HepG2 (cell line): Measurements from ENCODE around the gene UTS2R. TPM values are rescaled to one million over a fixed set of nuclear protein-coding genes. Genes with fewer than 3 reads are reported as not detected.

Experiments used
- BCL6 ChIP-seq: IDR thresholded peaks from 2 replicates; pipeline ENCODE4 v1.6.1; 2016; ENCODE audit warnings: missing genetic modification reagents, missing compliant biosample characterization
- CC2D1A ChIP-seq: sonication (generic); formaldehyde crosslinking; IDR thresholded peaks from 2 replicates; pipeline ENCODE4 v1.8.1; 2023; ENCODE audit warnings: mild to moderate bottlenecking, missing genetic modification reagents
- DPF2 ChIP-seq: sonication (generic); formaldehyde crosslinking; IDR thresholded peaks from 2 replicates; pipeline ENCODE4 v1.4.0; 2020; ENCODE audit warnings: mild to moderate bottlenecking, low read depth, missing genetic modification reagents, borderline replicate concordance
- FOXA3 ChIP-seq: IDR thresholded peaks from 2 replicates; pipeline ENCODE4 v1.6.1; 2016; ENCODE audit warnings: missing genetic modification reagents, missing compliant biosample characterization
- HNRNPUL1 ChIP-seq: fragments of 200-400 bp; formaldehyde crosslinking; IDR thresholded peaks from 2 replicates; pipeline ENCODE4 v1.6.1; 2017; ENCODE audit warnings: low read depth, mild to moderate bottlenecking, low read length, moderate library complexity
- MEIS1 ChIP-seq: sonication (generic); formaldehyde crosslinking; IDR thresholded peaks from 2 replicates; pipeline ENCODE4 v1.9.0; 2021; ENCODE audit warnings: mild to moderate bottlenecking, missing genetic modification reagents, moderate library complexity, borderline replicate concordance
- PAWR ChIP-seq: sonication (generic); formaldehyde crosslinking; IDR thresholded peaks from 2 replicates; pipeline ENCODE4 v1.4.0; 2020; ENCODE audit warnings: missing genetic modification reagents, mild to moderate bottlenecking, borderline replicate concordance
- RBM22 ChIP-seq: fragments of 200-400 bp; formaldehyde crosslinking; optimal IDR thresholded peaks from 2 replicates; pipeline ENCODE3; 2017; ENCODE audit warnings: mild to moderate bottlenecking, low read length, moderate library complexity
- SP4 ChIP-seq: sonication (generic); formaldehyde crosslinking; IDR thresholded peaks from 2 replicates; pipeline ENCODE4 v1.8.1; 2023; ENCODE audit warnings: mild to moderate bottlenecking, missing genetic modification reagents
- TBL1XR1 ChIP-seq: fragments of 150-350 bp; IDR thresholded peaks from 2 replicates; pipeline ENCODE4 v1.6.1; 2014; ENCODE audit warnings: borderline replicate concordance, low read length; ENCODE audit not compliant: partially characterized antibody
- YY1 ChIP-seq: IDR thresholded peaks from 2 replicates; pipeline ENCODE4 v1.6.1; 2011; ENCODE audit warnings: low read length, low read depth, moderate library complexity, mild to moderate bottlenecking; ENCODE audit not compliant: insufficient read depth, insufficient replicate concordance
- ZNF20 ChIP-seq: sonication (generic); formaldehyde crosslinking; IDR thresholded peaks from 2 replicates; pipeline ENCODE4 v1.4.0; 2020; ENCODE audit warnings: mild to moderate bottlenecking, moderate library complexity, missing genetic modification reagents
- ZNF263 ChIP-seq: sonication (generic); formaldehyde crosslinking; IDR thresholded peaks from 2 replicates; pipeline ENCODE4 v1.4.0; 2020; ENCODE audit warnings: missing genetic modification reagents
- ZNF746 ChIP-seq: sonication (generic); formaldehyde crosslinking; IDR thresholded peaks from 2 replicates; pipeline ENCODE4 v1.8.0; 2022; ENCODE audit warnings: mild to moderate bottlenecking, missing genetic modification reagents
- ZNF772 ChIP-seq: sonication (generic); formaldehyde crosslinking; IDR thresholded peaks from 2 replicates; pipeline ENCODE4 v1.5.0; 2020; ENCODE audit warnings: mild to moderate bottlenecking, missing genetic modification reagents
- ZNF784 ChIP-seq: sonication (generic); formaldehyde crosslinking; IDR thresholded peaks from 2 replicates; pipeline ENCODE4 v1.5.1; 2020; ENCODE audit warnings: missing genetic modification reagents, mild to moderate bottlenecking, borderline replicate concordance
- ZSCAN12 ChIP-seq: sonication (generic); formaldehyde crosslinking; IDR thresholded peaks from 2 replicates; pipeline ENCODE4 v1.9.0; 2021; ENCODE audit warnings: mild to moderate bottlenecking, missing genetic modification reagents
- polyA plus RNA-seq, 8 experiments: library from polyadenylated mRNA; depleted of rRNA in 3 of 8; stranded (reverse) in 7 of 8; unstranded in 1 of 8; fragments of >200 nt; fragmentation: Illumina TruSeq in 4 of 8; extraction: Trizol in 4 of 8; gene quantifications; 2 replicates each; pipeline versions ENCODE4 v1.2.1 to v1.2.3, GENCODE V29; 2011 to 2016; ENCODE audit warnings: low read depth in 4 of 8, missing spikeins in 1 of 8, mixed read lengths in 1 of 8; ENCODE audit not compliant: insufficient read depth in 1 of 8
- total RNA-seq, 5 experiments: library from RNA; depleted of rRNA; stranded (reverse); fragments of >200 nt; fragmentation: Illumina TruSeq; extraction: Trizol; gene quantifications; 2 replicates each; pipeline ENCODE4 v1.2.3, GENCODE V29; 2016; ENCODE audit warnings: low read depth in 1 of 5
- TF ChIP-seq, protein P1 (sequence below): fragments of 450-650 bp; IDR thresholded peaks from 2 replicates; pipeline ENCODE4 v1.6.1; 2017
- TF ChIP-seq, protein P2 (sequence below): IDR thresholded peaks from 2 replicates; pipeline ENCODE4 v1.6.1; 2016; ENCODE audit warnings: mild to moderate bottlenecking
- TF ChIP-seq, protein P3 (sequence below): sonication (generic); formaldehyde crosslinking; IDR thresholded peaks from 2 replicates; pipeline ENCODE4 v1.5.0; 2020; ENCODE audit warnings: mild to moderate bottlenecking, missing genetic modification reagents, borderline replicate concordance

Gene UTS2R
- total and polyA plus RNA-seq, 2 of the 13 experiments (the other 11 are each of a cell fraction or from before 2014, with no cell fraction given), result 0.13 to 0.15 TPM

GRCh38 chr17:82330322-82331239, 41.0 kb upstream of the UTS2R start (continued):
- TF ChIP-seq PAWR (CRISPR knock-in tag), result no peak
- peak; percentile 50; the same call in 1 of the 2 replicates for TF ChIP-seq SP4
- peak; percentile 62 for TF ChIP-seq FOXA3 (CRISPR knock-in tag)
- TF ChIP-seq HNRNPUL1, result no peak
- peak; percentile 87; the same call in 1 of the 2 replicates for TF ChIP-seq ZNF746
- peak; percentile 67 for TF ChIP-seq ZNF263 (CRISPR knock-in tag)
- TF ChIP-seq ZSCAN12 (CRISPR knock-in tag), result no peak
- no peak for TF ChIP-seq ZNF784 (CRISPR knock-in tag)
- peak; percentile 51 for TF ChIP-seq DPF2 (CRISPR knock-in tag)
- no peak for TF ChIP-seq CC2D1A
- TF ChIP-seq, protein P1, sequence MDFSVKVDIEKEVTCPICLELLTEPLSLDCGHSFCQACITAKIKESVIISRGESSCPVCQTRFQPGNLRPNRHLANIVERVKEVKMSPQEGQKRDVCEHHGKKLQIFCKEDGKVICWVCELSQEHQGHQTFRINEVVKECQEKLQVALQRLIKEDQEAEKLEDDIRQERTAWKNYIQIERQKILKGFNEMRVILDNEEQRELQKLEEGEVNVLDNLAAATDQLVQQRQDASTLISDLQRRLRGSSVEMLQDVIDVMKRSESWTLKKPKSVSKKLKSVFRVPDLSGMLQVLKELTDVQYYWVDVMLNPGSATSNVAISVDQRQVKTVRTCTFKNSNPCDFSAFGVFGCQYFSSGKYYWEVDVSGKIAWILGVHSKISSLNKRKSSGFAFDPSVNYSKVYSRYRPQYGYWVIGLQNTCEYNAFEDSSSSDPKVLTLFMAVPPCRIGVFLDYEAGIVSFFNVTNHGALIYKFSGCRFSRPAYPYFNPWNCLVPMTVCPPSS, result no peak
- no peak for TF ChIP-seq TBL1XR1
- TF ChIP-seq ZNF20 (CRISPR knock-in tag), result no peak
- no peak for TF ChIP-seq RBM22
- TF ChIP-seq, protein P2, sequence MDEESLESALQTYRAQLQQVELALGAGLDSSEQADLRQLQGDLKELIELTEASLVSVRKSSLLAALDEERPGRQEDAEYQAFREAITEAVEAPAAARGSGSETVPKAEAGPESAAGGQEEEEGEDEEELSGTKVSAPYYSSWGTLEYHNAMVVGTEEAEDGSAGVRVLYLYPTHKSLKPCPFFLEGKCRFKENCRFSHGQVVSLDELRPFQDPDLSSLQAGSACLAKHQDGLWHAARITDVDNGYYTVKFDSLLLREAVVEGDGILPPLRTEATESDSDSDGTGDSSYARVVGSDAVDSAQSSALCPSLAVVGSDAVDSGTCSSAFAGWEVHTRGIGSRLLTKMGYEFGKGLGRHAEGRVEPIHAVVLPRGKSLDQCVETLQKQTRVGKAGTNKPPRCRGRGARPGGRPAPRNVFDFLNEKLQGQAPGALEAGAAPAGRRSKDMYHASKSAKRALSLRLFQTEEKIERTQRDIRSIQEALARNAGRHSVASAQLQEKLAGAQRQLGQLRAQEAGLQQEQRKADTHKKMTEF (CRISPR knock-in tag), result peak; percentile 75; the same call in 1 of the 2 replicates
- no peak for TF ChIP-seq YY1
- TF ChIP-seq ZNF772, result peak; percentile 90; the same call in 1 of the 2 replicates
- peak; percentile 81 for TF ChIP-seq MEIS1 (CRISPR knock-in tag)
- peak; percentile 67 for TF ChIP-seq BCL6 (CRISPR knock-in tag)
- TF ChIP-seq, protein P3, sequence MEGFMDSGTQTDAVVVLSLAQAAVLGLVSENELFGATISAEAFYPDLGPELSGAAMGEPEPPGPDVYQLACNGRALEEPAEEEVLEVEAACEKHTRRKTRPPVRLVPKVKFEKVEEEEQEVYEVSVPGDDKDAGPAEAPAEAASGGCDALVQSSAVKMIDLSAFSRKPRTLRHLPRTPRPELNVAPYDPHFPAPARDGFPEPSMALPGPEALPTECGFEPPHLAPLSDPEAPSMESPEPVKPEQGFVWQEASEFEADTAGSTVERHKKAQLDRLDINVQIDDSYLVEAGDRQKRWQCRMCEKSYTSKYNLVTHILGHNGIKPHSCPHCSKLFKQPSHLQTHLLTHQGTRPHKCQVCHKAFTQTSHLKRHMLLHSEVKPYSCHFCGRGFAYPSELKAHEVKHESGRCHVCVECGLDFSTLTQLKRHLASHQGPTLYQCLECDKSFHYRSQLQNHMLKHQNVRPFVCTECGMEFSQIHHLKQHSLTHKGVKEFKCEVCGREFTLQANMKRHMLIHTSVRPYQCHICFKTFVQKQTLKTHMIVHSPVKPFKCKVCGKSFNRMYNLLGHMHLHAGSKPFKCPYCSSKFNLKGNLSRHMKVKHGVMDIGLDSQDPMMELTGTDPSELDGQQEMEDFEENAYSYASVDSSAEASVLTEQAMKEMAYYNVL (CRISPR knock-in tag), result peak; percentile 20; the same call in 1 of the 2 replicates
